ENCODE measurements around the gene OPA3. TPM values are rescaled to one million over a fixed set of nuclear protein-coding genes. Genes with fewer than 3 reads are reported as not detected.

The OPA3 gene
- total RNA-seq, 2 donors from 2014 or later, result 7.2 to 14.5 TPM

DNA sequence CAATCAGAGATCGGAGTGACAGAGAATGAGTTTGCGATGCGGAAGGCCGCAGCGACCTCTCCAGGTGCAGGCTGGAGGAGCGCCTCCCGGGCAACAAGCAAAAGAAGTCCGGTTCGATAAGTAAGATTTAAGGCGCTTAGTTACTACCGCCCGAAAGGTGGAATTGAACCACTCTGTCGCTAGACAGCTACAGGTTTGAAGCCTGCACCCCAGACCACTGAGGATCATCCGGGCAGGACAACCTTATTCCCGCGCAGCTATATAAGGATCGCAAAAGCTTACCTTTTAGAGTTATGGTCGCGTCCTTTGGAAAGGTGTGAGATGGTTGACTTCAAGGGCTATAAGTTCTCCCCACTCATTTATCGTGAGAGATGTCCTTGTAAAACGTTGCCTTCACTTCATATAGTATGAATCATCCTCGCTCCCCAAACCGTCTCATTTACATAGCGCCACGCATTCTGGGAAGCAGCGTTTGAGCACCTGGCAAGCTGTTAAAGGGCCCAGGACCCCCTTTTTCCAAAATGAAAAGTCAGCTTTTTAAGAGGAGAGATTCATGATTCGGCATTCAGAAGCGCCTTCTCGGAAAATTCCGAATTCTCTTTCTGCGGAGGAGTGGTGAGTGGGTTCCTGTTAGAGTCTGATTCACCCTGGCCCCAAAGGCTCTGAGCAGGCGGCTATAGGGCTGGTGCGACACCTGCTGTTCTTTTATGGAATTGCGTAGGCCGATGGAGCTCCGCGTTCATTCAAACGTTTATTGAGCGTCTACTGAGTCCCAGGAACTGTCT is 106.0 kb downstream of the OPA3 start:
- no peaks in the 10 kb centered on the region for H3K4me1 ChIP-seq (replicated peaks)
- H3K27me3 ChIP-seq (replicated peaks; ENCODE audit: insufficient read depth), result no peaks in the 10 kb centered on the region
- under 1% methylated on average over 39 of the region's 39 CpGs for WGBS
- no peaks in the 10 kb centered on the region for H3K9me3 ChIP-seq
- intact Hi-C loops (cut with DNase I), result loop anchor here (1.0 kb wide), 1 partner anchor 39 kb away; no protein-coding TSS in a partner anchor
- H3K27ac ChIP-seq, result peak overlapping the region; percentile 94 to 95
- H3K36me3 ChIP-seq, result no peaks in the 10 kb centered on the region
- H3K4me3 ChIP-seq, result peak overlapping the region; percentile 40 to 44
- DNase-seq (ENCODE audit: low spot score), result peak; percentile 87
- TF ChIP-seq POLR2A (IDR thresholded peaks at IDR 0.05), result no peak
- TF ChIP-seq, protein P1, sequence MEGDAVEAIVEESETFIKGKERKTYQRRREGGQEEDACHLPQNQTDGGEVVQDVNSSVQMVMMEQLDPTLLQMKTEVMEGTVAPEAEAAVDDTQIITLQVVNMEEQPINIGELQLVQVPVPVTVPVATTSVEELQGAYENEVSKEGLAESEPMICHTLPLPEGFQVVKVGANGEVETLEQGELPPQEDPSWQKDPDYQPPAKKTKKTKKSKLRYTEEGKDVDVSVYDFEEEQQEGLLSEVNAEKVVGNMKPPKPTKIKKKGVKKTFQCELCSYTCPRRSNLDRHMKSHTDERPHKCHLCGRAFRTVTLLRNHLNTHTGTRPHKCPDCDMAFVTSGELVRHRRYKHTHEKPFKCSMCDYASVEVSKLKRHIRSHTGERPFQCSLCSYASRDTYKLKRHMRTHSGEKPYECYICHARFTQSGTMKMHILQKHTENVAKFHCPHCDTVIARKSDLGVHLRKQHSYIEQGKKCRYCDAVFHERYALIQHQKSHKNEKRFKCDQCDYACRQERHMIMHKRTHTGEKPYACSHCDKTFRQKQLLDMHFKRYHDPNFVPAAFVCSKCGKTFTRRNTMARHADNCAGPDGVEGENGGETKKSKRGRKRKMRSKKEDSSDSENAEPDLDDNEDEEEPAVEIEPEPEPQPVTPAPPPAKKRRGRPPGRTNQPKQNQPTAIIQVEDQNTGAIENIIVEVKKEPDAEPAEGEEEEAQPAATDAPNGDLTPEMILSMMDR (IDR thresholded peaks at IDR 0.05), result peak; percentile 92 to 99 (median 96)
- peak; percentile 79 for TF ChIP-seq POLR2AphosphoS5 (IDR thresholded peaks at IDR 0.05)

DNA sequence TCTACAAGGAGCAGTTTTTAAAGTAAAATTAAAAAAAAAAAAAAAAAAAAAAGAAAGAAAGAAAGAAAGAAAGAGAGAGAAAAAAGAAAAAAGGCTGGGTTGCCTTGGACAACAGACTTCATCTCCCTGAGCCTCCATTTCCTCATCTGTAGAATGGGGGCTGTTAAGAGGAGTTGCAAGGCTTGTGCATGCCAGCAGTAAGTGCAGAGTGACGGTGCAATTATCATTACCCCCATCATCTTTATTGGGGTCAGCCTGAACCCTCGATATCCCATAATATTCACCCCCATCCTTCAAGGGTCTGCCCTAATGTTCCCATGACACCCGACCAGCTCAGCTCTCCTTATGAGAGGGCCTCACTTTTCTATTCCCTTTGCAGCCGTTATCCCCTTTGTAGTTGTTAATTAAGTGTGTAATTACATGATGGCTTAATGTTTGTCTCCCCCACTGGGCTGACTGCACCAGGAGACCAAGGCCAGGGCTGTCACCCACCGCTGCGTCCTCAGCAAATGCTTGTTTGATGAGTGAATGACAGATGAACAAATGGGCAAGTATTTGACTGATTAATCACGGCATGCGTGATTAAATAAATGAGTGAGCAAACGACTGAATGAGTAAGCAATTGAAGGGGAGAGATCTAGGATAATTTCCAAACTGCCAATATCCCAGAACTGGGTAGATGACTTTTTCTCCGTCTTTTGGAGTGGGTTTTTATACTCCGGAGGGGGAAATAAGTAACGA is 106.7 kb downstream of the OPA3 start:
- WGBS, result 3% methylated on average over 12 of the region's 12 CpGs
- DNase-seq (ENCODE audit: low spot score), result no peak
- H3K9me3 ChIP-seq, result no peaks in the 10 kb centered on the region
- intact Hi-C loops (cut with DNase I), result loop anchor here (1.0 kb wide), 1 partner anchor 39 kb away; no protein-coding TSS in a partner anchor
- peak overlapping the region; percentile 40 to 44 for H3K4me3 ChIP-seq
- no peaks in the 10 kb centered on the region for H3K27me3 ChIP-seq (replicated peaks; ENCODE audit: insufficient read depth)
- no peaks in the 10 kb centered on the region for H3K36me3 ChIP-seq
- peak overlapping the region; percentile 94 to 95 for H3K27ac ChIP-seq
- TF ChIP-seq, protein P1 (IDR thresholded peaks at IDR 0.05), result no peak
- TF ChIP-seq POLR2AphosphoS5 (IDR thresholded peaks at IDR 0.05), result no peak
- no peak for TF ChIP-seq POLR2A (IDR thresholded peaks at IDR 0.05)
- H3K4me1 ChIP-seq (replicated peaks), result no peaks in the 10 kb centered on the region

Other genes with a start within 250 kb of the OPA3 start
- gene KLC3, start 244.1 kb downstream of the OPA3 start, total RNA-seq, result 1 to 10 TPM; 3.4 to 7.0 TPM
- gene ERCC2, start 214.2 kb downstream of the OPA3 start, total RNA-seq, result 10 to 100 TPM; 20.5 to 31.8 TPM
- gene PPP1R13L, start 179.7 kb downstream of the OPA3 start, total RNA-seq, result 10 to 100 TPM; 56.1 to 60.3 TPM
- 1 to 10 TPM; 6.6 to 8.9 TPM for gene POLR1G, start 178.2 kb downstream of the OPA3 start, total RNA-seq
- gene ERCC1, start 160.9 kb downstream of the OPA3 start, total RNA-seq, result 100 to 1,000 TPM; 142 to 151 TPM
- 1 to 10 TPM; 2.5 to 6.4 TPM for gene FOSB, start 116.8 kb downstream of the OPA3 start, total RNA-seq
- gene RTN2, start 87.8 kb downstream of the OPA3 start, total RNA-seq, result 10 to 100 TPM in 1 of 2 donors, 1 to 10 TPM in 1; 7.2 to 19.7 TPM
- gene PPM1N, start 86.4 kb downstream of the OPA3 start, total RNA-seq, result 1 to 10 TPM in 1 of 2 donors, under 1 TPM in 1; 0.36 to 1.8 TPM
- 100 to 1,000 TPM in 1 of 2 donors, 10 to 100 TPM in 1; 82.7 to 119 TPM for gene VASP, start 77.3 kb downstream of the OPA3 start, total RNA-seq
- 1 to 10 TPM in 1 of 2 donors, under 1 TPM in 1; 0.55 to 2.4 TPM for gene GPR4, start 17.4 kb upstream of the OPA3 start, total RNA-seq
- 10 to 100 TPM; 47.3 to 55.6 TPM for gene EML2, start 54.6 kb upstream of the OPA3 start, total RNA-seq
- 1 to 10 TPM; 2.6 to 4.9 TPM for gene GIPR, start 83.4 kb upstream of the OPA3 start, total RNA-seq
- gene SNRPD2, start 107.2 kb upstream of the OPA3 start, total RNA-seq, result 100 to 1,000 TPM; 132 to 240 TPM
- 10 to 100 TPM in 1 of 2 donors, 1 to 10 TPM in 1; 5.2 to 18.4 TPM for gene QPCTL, start 107.9 kb upstream of the OPA3 start, total RNA-seq
- 10 to 100 TPM; 21.8 to 26.7 TPM for gene FBXO46, start 146.1 kb upstream of the OPA3 start, total RNA-seq
- 1 to 10 TPM in 1 of 2 donors, not detected in 1; 1.8 TPM for gene MEIOSIN, start 148.6 kb upstream of the OPA3 start, total RNA-seq
- gene SIX5, start 184.4 kb upstream of the OPA3 start, total RNA-seq, result 10 to 100 TPM; 33.7 to 37.5 TPM
- gene DMPK, start 197.7 kb upstream of the OPA3 start, total RNA-seq, result 10 to 100 TPM; 52.8 to 88.2 TPM
- gene DMWD, start 208.0 kb upstream of the OPA3 start, total RNA-seq, result 10 to 100 TPM; 35.5 to 96.7 TPM
- gene RSPH6A, start 230.5 kb upstream of the OPA3 start, total RNA-seq, result 1 to 10 TPM in 1 of 2 donors, under 1 TPM in 1; 0.50 to 5.2 TPM